ENCODE data around the gene IL3. TPM values are rescaled to one million over a fixed set of nuclear protein-coding genes. Genes with fewer than 3 reads are reported as not detected.

The IL3 gene
- total and polyA plus RNA-seq, 8 donors, result not detected

GRCh38 chr5:132049559-132049958 is 10.9 kb upstream of the IL3 start:
- TF ChIP-seq CTCF (IDR thresholded peaks at IDR 0.05), result no peak
- TF ChIP-seq POLR2A (IDR thresholded peaks at IDR 0.05), result no peak
- TF ChIP-seq EP300 (IDR thresholded peaks at IDR 0.05), result no peak
- no peak for TF ChIP-seq POLR2AphosphoS5 (IDR thresholded peaks at IDR 0.05)
- intact Hi-C loops (cut with DNase I; ENCODE audit: low total_unique reads), result no loop called here
- Histone ChIP-seq H3K4me3 (no peak overlapping the region), H3K27ac (no peak overlapping the region), H3K36me3 (no peaks in the 10 kb centered on the region), H3K9me3 (no peaks in the 10 kb centered on the region), H3K27me3 (no peaks in the 10 kb centered on the region), H3K4me1 (no peaks in the 10 kb centered on the region)
- DNase-seq, result no peak
- 87 to 92% (median 90%) methylated on average over 12 of the region's 12 CpGs for WGBS, 5 donors

- 61 to 74% (median 67%) methylated on average over 5 of the region's 5 CpGs for WGBS, 5 donors
- peak in 1 of 2 donors; percentile 25 for DNase-seq
- H3K9me3 ChIP-seq, result no peaks in the 10 kb centered on the region
- TF ChIP-seq POLR2AphosphoS5 (IDR thresholded peaks at IDR 0.05), result no peak
- no peak for TF ChIP-seq EP300 (IDR thresholded peaks at IDR 0.05)
- no peak for TF ChIP-seq CTCF (IDR thresholded peaks at IDR 0.05)
- TF ChIP-seq POLR2A (IDR thresholded peaks at IDR 0.05), result no peak
- H3K36me3 ChIP-seq, result no peaks in the 10 kb centered on the region
- no peak overlapping the region for H3K4me3 ChIP-seq
- intact Hi-C loops (cut with DNase I; ENCODE audit: low total_unique reads), result no loop called here
- H3K27me3 ChIP-seq, result no peaks in the 10 kb centered on the region
- no peak overlapping the region for H3K27ac ChIP-seq
- no peaks in the 10 kb centered on the region for H3K4me1 ChIP-seq
Observed at GRCh38 chr5:132050136-132050535, 10.3 kb upstream of the IL3 start.

GRCh38 chr5:132050661-132051552 is 9.5 kb upstream of the IL3 start:
- Histone ChIP-seq H3K4me3 (no peak overlapping the region), H3K9me3 (no peaks in the 10 kb centered on the region), H3K4me1 (no peaks in the 10 kb centered on the region), H3K36me3 (no peaks in the 10 kb centered on the region), H3K27me3 (no peaks in the 10 kb centered on the region), H3K27ac (no peak overlapping the region)
- intact Hi-C loops (cut with DNase I; ENCODE audit: low total_unique reads), result no loop called here
- WGBS, 5 donors, result 69 to 82% (median 78%) methylated on average over 9 of the region's 9 CpGs
- DNase-seq, result no peak
- no peak for TF ChIP-seq EP300 (IDR thresholded peaks at IDR 0.05)
- TF ChIP-seq CTCF (IDR thresholded peaks at IDR 0.05), result no peak
- TF ChIP-seq POLR2A (IDR thresholded peaks at IDR 0.05), result no peak
- TF ChIP-seq POLR2AphosphoS5 (IDR thresholded peaks at IDR 0.05), result no peak

GRCh38 chr5:132052520-132052919 is 7.9 kb upstream of the IL3 start:
- Histone ChIP-seq H3K4me3 (no peak overlapping the region), H3K9me3 (no peaks in the 10 kb centered on the region), H3K27ac (no peak overlapping the region), H3K27me3 (no peaks in the 10 kb centered on the region), H3K4me1 (no peaks in the 10 kb centered on the region), H3K36me3 (no peaks in the 10 kb centered on the region)
- WGBS, 5 donors, result 69 to 80% (median 75%) methylated on average over 10 of the region's 10 CpGs
- intact Hi-C loops (cut with DNase I; ENCODE audit: low total_unique reads), result no loop called here
- TF ChIP-seq POLR2AphosphoS5 (IDR thresholded peaks at IDR 0.05), result no peak
- no peak for TF ChIP-seq POLR2A (IDR thresholded peaks at IDR 0.05)
- TF ChIP-seq CTCF (IDR thresholded peaks at IDR 0.05), result no peak
- no peak for TF ChIP-seq EP300 (IDR thresholded peaks at IDR 0.05)
- DNase-seq, result no peak
